ENCODE measurements around the gene NCOR1.
"Not testable (repeated sequence)": the region's sequence is repeated elsewhere in the genome, so short reads cannot be mapped to it uniquely, and the experiment has no call there.

NCOR1 gene
- long read RNA-seq, donor 1, partial matches to known transcripts = 36 of 44 reads
- long read RNA-seq, donor 1, other reads (novel, unspliced or antisense) = 0 of 44 reads
- long read RNA-seq, donor 2, partial matches to known transcripts = 20 of 22 reads
- long read RNA-seq, donor 2, other reads (novel, unspliced or antisense) = 0 of 22 reads
- long read RNA-seq, donor 3, partial matches to known transcripts = 22 of 29 reads
- long read RNA-seq, donor 3, other reads (novel, unspliced or antisense) = 0 of 29 reads
- long read RNA-seq, donor 4, partial matches to known transcripts = 56 of 69 reads
- long read RNA-seq, donor 4, other reads (novel, unspliced or antisense) = 0 of 69 reads
- long read RNA-seq, donor 5, partial matches to known transcripts = 5 of 13 reads
- long read RNA-seq, donor 5, other reads (novel, unspliced or antisense) = 0 of 13 reads
- long read RNA-seq, donor 6, partial matches to known transcripts = 0 of 11 reads
- long read RNA-seq, donor 6, other reads (novel, unspliced or antisense) = 0 of 11 reads
- long read RNA-seq, donor 7 = 0 reads
- long read RNA-seq, donor 8, transcript NCOR1-206 (15 exons, 1,883 nt) = major isoform, 5 of 37 reads
- long read RNA-seq, donor 8, partial matches to known transcripts = 24 of 37 reads
- long read RNA-seq, donor 8, other reads (novel, unspliced or antisense) = 0 of 37 reads

GRCh38 chr17:16215273-16215964, at the start of gene NCOR1:
TSS of gene NCOR1 (minus strand) at chr17:16215534. CDS start at chr17:16194569, 20,965 bp downstream.
- peak; percentile 99 for DNase-seq

- DNase-seq = no peak
These were observed 46.9 kb upstream of the NCOR1 start for GRCh38 chr17:16262201-16262600.

- no peak for DNase-seq
These were observed 45.7 kb upstream of the NCOR1 start for GRCh38 chr17:16261049-16261448.

- no peak for DNase-seq
These were observed 44.6 kb upstream of the NCOR1 start for GRCh38 chr17:16259926-16260325.

GRCh38 chr17:16258901-16259300, 43.6 kb upstream of the NCOR1 start:
- DNase-seq = no peak

GRCh38 chr17:16255481-16255921, 40.2 kb upstream of the NCOR1 start:
- no peak for DNase-seq

GRCh38 chr17:16254773-16255400, 39.6 kb upstream of the NCOR1 start:
- DNase-seq = no peak

GRCh38 chr17:16251556-16251955, 36.2 kb upstream of the NCOR1 start:
- DNase-seq = no peak

- DNase-seq = no peak
These were observed 35.7 kb upstream of the NCOR1 start for GRCh38 chr17:16251043-16251442.

GRCh38 chr17:16250635-16251034, 35.3 kb upstream of the NCOR1 start:
- DNase-seq = no peak

GRCh38 chr17:16247586-16247984, 32.3 kb upstream of the NCOR1 start:
- DNase-seq = no peak

GRCh38 chr17:16243801-16244567, 28.6 kb upstream of the NCOR1 start:
- DNase-seq = no peak

- no peak for DNase-seq
These were observed 28.1 kb upstream of the NCOR1 start for GRCh38 chr17:16243385-16243784.

GRCh38 chr17:16241906-16242399, 26.6 kb upstream of the NCOR1 start:
- DNase-seq = no peak

GRCh38 chr17:16239931-16240330, 24.6 kb upstream of the NCOR1 start:
- DNase-seq = no peak

- no peak for DNase-seq
These were observed 17.1 kb upstream of the NCOR1 start for GRCh38 chr17:16232391-16232790.

GRCh38 chr17:16229912-16230561, 14.7 kb upstream of the NCOR1 start:
- not testable (repeated sequence) for DNase-seq

GRCh38 chr17:16222406-16222805, 7.1 kb upstream of the NCOR1 start:
- no peak for DNase-seq

GRCh38 chr17:16217002-16217635, 1.8 kb upstream of the NCOR1 start, which contains the start of gene PIGL:
TSS of gene PIGL (plus strand) at chr17:16217210. CDS start at chr17:16217227, 17 bp downstream.
- DNase-seq = peak; percentile 85

- not testable (repeated sequence) for DNase-seq
These were observed 1.1 kb upstream of the NCOR1 start for GRCh38 chr17:16216341-16217001.

Data from right kidney (tissue), 9 donors.